ENCODE measurements around the gene FADS2.

The FADS2 gene

DNA sequence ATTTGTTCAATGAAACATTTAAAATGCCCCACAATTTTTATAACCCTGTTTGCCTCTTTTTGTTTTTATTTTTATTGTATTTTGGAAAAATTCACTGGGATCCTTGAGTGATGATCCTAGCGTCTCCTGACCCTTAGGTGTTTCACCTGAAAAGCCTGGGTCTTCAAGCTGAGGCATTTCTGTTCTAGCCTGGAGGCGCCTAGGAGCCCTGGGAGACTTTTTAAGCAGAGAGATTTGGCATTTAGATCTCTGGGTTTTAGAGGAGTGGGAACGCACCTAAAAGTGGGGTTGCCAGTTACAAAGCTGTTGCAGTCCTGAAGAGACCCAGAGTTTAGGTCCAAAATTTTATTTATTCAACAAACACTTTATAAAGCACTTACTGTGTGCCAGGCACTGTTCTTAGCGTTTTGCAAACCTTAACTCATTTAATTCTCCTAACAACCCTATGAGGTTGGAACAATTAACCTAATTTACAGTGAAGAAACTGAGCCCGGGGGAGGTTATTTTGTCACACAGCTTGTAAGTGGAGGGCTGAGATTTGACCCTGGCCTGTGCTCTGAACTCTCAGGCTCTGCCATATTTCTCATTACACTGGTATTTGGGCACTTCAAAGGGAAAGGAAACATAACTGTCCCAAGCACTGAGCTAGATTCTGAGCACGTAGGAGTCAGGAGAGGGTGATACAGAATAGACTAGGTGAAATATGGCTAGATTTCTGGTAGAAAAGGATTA is 10.5 kb upstream of the FADS2 start:
- no peak for DNase-seq (ENCODE audit: extremely low spot score)
- TF ChIP-seq ZNF384 (IDR thresholded peaks at IDR 0.05), result no peak
- TF ChIP-seq FOXM1 (IDR thresholded peaks at IDR 0.05; ENCODE audit: borderline replicate concordance), result no peak
- no peak for TF ChIP-seq CTBP1 (IDR thresholded peaks at IDR 0.05; ENCODE audit: borderline replicate concordance)
- TF ChIP-seq FOXA1 (IDR thresholded peaks at IDR 0.05), result no peak
- TF ChIP-seq BHLHE40 (IDR thresholded peaks at IDR 0.05; ENCODE audit: borderline replicate concordance), result no peak
- TF ChIP-seq HDGF (IDR thresholded peaks at IDR 0.05; ENCODE audit: borderline replicate concordance), result no peak
- TF ChIP-seq L3MBTL2 (conservative IDR thresholded peaks at IDR 0.05), result no peak
- no peak for TF ChIP-seq LEF1 (IDR thresholded peaks at IDR 0.05; ENCODE audit: borderline replicate concordance)
- TF ChIP-seq ELF4 (IDR thresholded peaks at IDR 0.05), result no peak
- no peak for TF ChIP-seq ARNT (IDR thresholded peaks at IDR 0.05)
- TF ChIP-seq TARDBP (IDR thresholded peaks at IDR 0.05), result no peak
- no peak for TF ChIP-seq FOXK2 (IDR thresholded peaks at IDR 0.05)
- TF ChIP-seq SP1 (IDR thresholded peaks at IDR 0.05), result no peak
- TF ChIP-seq SUZ12 (IDR thresholded peaks at IDR 0.05), result no peak
- TF ChIP-seq, protein P1, sequence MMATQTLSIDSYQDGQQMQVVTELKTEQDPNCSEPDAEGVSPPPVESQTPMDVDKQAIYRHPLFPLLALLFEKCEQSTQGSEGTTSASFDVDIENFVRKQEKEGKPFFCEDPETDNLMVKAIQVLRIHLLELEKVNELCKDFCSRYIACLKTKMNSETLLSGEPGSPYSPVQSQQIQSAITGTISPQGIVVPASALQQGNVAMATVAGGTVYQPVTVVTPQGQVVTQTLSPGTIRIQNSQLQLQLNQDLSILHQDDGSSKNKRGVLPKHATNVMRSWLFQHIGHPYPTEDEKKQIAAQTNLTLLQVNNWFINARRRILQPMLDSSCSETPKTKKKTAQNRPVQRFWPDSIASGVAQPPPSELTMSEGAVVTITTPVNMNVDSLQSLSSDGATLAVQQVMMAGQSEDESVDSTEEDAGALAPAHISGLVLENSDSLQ (IDR thresholded peaks at IDR 0.05), result no peak
- TF ChIP-seq NFRKB (IDR thresholded peaks at IDR 0.05), result no peak
- CTCF ChIA-PET, result interaction anchor here (0.7 kb wide), 1 partner anchor 11 kb away, joined by 3 read pairs; no protein-coding TSS in a partner anchor
- POLR2A ChIA-PET, result interaction anchor here (0.9 to 4.3 kb wide), 8 partner anchors 11 to 30 kb away, joined by 3 to 27 read pairs (median 4); partner anchors contain the start of genes FADS2, FEN1 and TMEM258

DNA sequence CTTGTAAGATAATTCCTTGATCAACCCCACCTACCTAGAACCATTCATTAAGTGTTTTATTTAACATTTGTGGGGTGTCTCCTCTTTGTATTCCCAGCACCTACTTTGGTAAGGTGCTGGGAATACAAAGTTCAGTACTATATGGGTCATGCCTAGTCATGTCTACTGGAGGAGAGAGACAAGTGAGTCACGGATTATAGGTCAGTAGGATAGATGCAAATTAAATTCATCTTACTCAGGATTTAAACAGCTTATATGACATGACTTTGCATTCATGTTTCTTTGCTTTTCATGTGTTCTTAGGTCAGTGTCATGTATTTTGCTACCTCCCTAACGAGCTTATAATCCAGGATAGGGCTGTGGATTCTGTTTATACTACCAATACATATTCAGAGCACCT is 7.9 kb upstream of the FADS2 start:
- CTCF ChIA-PET, result no interaction called here
- no peak for DNase-seq (ENCODE audit: extremely low spot score)
- TF ChIP-seq NFRKB (IDR thresholded peaks at IDR 0.05), result no peak
- TF ChIP-seq, protein P1 (IDR thresholded peaks at IDR 0.05), result no peak
- no peak for TF ChIP-seq FOXK2 (IDR thresholded peaks at IDR 0.05)
- no peak for TF ChIP-seq SUZ12 (IDR thresholded peaks at IDR 0.05)
- TF ChIP-seq FOXM1 (IDR thresholded peaks at IDR 0.05; ENCODE audit: borderline replicate concordance), result no peak
- no peak for TF ChIP-seq ELF4 (IDR thresholded peaks at IDR 0.05)
- no peak for TF ChIP-seq SP1 (IDR thresholded peaks at IDR 0.05)
- TF ChIP-seq BHLHE40 (IDR thresholded peaks at IDR 0.05; ENCODE audit: borderline replicate concordance), result no peak
- TF ChIP-seq ZNF384 (IDR thresholded peaks at IDR 0.05), result no peak
- no peak for TF ChIP-seq HDGF (IDR thresholded peaks at IDR 0.05; ENCODE audit: borderline replicate concordance)
- TF ChIP-seq TARDBP (IDR thresholded peaks at IDR 0.05), result no peak
- TF ChIP-seq FOXA1 (IDR thresholded peaks at IDR 0.05), result no peak
- no peak for TF ChIP-seq CTBP1 (IDR thresholded peaks at IDR 0.05; ENCODE audit: borderline replicate concordance)
- TF ChIP-seq ARNT (IDR thresholded peaks at IDR 0.05), result no peak
- TF ChIP-seq LEF1 (IDR thresholded peaks at IDR 0.05; ENCODE audit: borderline replicate concordance), result no peak
- no peak for TF ChIP-seq L3MBTL2 (conservative IDR thresholded peaks at IDR 0.05)
- POLR2A ChIA-PET, result no interaction called here

DNA sequence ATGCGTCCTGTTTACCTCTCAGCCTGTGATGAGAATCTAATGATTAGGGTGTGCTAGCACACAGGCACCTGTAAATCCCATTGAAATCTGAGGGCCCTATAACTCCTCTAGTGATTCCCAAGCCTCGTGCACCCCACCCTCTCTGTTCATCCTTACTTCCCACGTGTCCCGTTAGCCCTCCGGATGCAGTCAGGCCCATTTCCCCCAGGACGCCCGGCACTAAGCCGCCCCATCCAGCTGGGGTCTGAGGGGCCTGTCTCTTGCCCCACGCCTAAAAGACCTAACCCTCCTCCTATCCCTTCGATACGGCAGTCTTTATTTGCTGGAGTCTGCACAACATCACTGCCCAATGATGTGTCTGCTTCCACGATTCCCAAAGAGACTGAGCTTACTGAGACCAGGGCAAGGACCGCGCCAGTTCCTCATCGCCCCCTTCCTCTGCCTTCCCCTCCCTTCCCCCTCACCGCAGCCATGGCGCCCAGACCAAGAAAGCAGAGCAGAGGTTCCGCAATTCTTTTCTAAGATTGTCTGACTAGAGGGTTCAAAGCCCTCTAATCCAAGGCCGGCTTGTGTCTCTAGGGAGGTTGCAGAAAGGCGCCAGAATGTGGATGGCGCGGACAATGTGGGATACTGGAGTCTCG is 1.1 kb upstream of the FADS2 start:
- CTCF ChIA-PET, result no interaction called here
- no peak for DNase-seq (ENCODE audit: extremely low spot score)
- POLR2A ChIA-PET, result interaction anchor here (1.0 kb wide), 1 partner anchor 10 kb away, joined by 3 read pairs; the partner anchor contains the start of gene FADS1
- no peak for TF ChIP-seq CTBP1 (IDR thresholded peaks at IDR 0.05; ENCODE audit: borderline replicate concordance)
- no peak for TF ChIP-seq FOXA1 (IDR thresholded peaks at IDR 0.05)
- no peak for TF ChIP-seq HDGF (IDR thresholded peaks at IDR 0.05; ENCODE audit: borderline replicate concordance)
- no peak for TF ChIP-seq FOXK2 (IDR thresholded peaks at IDR 0.05)
- TF ChIP-seq TARDBP (IDR thresholded peaks at IDR 0.05), result no peak
- no peak for TF ChIP-seq L3MBTL2 (conservative IDR thresholded peaks at IDR 0.05)
- no peak for TF ChIP-seq ARNT (IDR thresholded peaks at IDR 0.05)
- no peak for TF ChIP-seq FOXM1 (IDR thresholded peaks at IDR 0.05; ENCODE audit: borderline replicate concordance)
- TF ChIP-seq NFRKB (IDR thresholded peaks at IDR 0.05), result no peak
- TF ChIP-seq ZNF384 (IDR thresholded peaks at IDR 0.05), result no peak
- TF ChIP-seq, protein P1 (IDR thresholded peaks at IDR 0.05), result no peak
- TF ChIP-seq ELF4 (IDR thresholded peaks at IDR 0.05), result no peak
- no peak for TF ChIP-seq LEF1 (IDR thresholded peaks at IDR 0.05; ENCODE audit: borderline replicate concordance)

DNA sequence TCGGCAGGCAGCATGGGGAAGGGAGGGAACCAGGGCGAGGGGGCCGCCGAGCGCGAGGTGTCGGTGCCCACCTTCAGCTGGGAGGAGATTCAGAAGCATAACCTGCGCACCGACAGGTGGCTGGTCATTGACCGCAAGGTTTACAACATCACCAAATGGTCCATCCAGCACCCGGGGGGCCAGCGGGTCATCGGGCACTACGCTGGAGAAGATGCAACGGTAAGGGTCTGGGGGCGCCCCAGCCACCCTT is 204 bp downstream of the FADS2 start:
- CTCF ChIA-PET, result interaction anchor here (1.0 kb wide), 1 partner anchor 11 kb away, joined by 3 read pairs; no protein-coding TSS in a partner anchor
- POLR2A ChIA-PET, result interaction anchor here (1.0 to 2.1 kb wide), 4 partner anchors 10 to 37 kb away, joined by 3 to 7 read pairs (median 6); no protein-coding TSS in a partner anchor
- no peak for TF ChIP-seq ELF4 (IDR thresholded peaks at IDR 0.05)
- no peak for TF ChIP-seq SUZ12 (IDR thresholded peaks at IDR 0.05)
- TF ChIP-seq FOXK2 (IDR thresholded peaks at IDR 0.05), result no peak
- no peak for TF ChIP-seq LEF1 (IDR thresholded peaks at IDR 0.05; ENCODE audit: borderline replicate concordance)
- TF ChIP-seq TARDBP (IDR thresholded peaks at IDR 0.05), result no peak
- no peak for TF ChIP-seq CTBP1 (IDR thresholded peaks at IDR 0.05; ENCODE audit: borderline replicate concordance)
- TF ChIP-seq FOXA1 (IDR thresholded peaks at IDR 0.05), result no peak
- TF ChIP-seq NFRKB (IDR thresholded peaks at IDR 0.05), result no peak
- TF ChIP-seq, protein P1 (IDR thresholded peaks at IDR 0.05), result no peak
- TF ChIP-seq HDGF (IDR thresholded peaks at IDR 0.05; ENCODE audit: borderline replicate concordance), result no peak
- DNase-seq (ENCODE audit: extremely low spot score), result no peak

Data from HEK293T (cell line).